ENCODE measurements around the gene ASAP2.

DNA sequence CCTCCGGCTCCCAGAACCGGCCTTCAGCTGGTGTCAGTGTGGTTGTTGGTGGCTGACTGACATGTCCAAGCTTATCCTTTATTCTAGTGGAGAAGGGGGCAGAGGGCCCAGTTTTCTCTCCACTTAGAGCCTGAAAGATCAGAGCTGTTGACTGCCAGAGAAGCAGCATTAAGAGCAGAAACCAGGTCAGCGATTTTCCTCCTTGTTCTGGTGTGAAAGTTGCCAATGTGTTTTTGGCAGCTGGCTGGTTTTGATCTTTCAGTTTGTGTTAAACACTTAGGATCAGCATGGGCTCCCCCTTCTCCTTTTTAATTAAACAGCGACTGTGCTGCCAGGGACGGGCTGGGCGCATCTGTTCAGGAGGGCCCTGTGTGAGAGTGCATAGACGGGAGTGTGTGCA is 100.9 kb downstream of the ASAP2 start:
- TF ChIP-seq, protein P1, sequence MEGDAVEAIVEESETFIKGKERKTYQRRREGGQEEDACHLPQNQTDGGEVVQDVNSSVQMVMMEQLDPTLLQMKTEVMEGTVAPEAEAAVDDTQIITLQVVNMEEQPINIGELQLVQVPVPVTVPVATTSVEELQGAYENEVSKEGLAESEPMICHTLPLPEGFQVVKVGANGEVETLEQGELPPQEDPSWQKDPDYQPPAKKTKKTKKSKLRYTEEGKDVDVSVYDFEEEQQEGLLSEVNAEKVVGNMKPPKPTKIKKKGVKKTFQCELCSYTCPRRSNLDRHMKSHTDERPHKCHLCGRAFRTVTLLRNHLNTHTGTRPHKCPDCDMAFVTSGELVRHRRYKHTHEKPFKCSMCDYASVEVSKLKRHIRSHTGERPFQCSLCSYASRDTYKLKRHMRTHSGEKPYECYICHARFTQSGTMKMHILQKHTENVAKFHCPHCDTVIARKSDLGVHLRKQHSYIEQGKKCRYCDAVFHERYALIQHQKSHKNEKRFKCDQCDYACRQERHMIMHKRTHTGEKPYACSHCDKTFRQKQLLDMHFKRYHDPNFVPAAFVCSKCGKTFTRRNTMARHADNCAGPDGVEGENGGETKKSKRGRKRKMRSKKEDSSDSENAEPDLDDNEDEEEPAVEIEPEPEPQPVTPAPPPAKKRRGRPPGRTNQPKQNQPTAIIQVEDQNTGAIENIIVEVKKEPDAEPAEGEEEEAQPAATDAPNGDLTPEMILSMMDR (IDR thresholded peaks at IDR 0.05; ENCODE audit: poor library complexity, severe bottlenecking), result no peak
- no peak for TF ChIP-seq POLR2AphosphoS5 (IDR thresholded peaks at IDR 0.05)
- no peak for TF ChIP-seq MXI1 (conservative IDR thresholded peaks at IDR 0.05; ENCODE audit: poor library complexity, severe bottlenecking)
- TF ChIP-seq, protein P2, sequence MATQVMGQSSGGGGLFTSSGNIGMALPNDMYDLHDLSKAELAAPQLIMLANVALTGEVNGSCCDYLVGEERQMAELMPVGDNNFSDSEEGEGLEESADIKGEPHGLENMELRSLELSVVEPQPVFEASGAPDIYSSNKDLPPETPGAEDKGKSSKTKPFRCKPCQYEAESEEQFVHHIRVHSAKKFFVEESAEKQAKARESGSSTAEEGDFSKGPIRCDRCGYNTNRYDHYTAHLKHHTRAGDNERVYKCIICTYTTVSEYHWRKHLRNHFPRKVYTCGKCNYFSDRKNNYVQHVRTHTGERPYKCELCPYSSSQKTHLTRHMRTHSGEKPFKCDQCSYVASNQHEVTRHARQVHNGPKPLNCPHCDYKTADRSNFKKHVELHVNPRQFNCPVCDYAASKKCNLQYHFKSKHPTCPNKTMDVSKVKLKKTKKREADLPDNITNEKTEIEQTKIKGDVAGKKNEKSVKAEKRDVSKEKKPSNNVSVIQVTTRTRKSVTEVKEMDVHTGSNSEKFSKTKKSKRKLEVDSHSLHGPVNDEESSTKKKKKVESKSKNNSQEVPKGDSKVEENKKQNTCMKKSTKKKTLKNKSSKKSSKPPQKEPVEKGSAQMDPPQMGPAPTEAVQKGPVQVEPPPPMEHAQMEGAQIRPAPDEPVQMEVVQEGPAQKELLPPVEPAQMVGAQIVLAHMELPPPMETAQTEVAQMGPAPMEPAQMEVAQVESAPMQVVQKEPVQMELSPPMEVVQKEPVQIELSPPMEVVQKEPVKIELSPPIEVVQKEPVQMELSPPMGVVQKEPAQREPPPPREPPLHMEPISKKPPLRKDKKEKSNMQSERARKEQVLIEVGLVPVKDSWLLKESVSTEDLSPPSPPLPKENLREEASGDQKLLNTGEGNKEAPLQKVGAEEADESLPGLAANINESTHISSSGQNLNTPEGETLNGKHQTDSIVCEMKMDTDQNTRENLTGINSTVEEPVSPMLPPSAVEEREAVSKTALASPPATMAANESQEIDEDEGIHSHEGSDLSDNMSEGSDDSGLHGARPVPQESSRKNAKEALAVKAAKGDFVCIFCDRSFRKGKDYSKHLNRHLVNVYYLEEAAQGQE (IDR thresholded peaks at IDR 0.05; ENCODE audit: borderline replicate concordance), result no peak
- TF ChIP-seq TAF1 (IDR thresholded peaks at IDR 0.05; ENCODE audit: low read depth), result no peak
- no peak for TF ChIP-seq EP300 (conservative IDR thresholded peaks at IDR 0.05; ENCODE audit: poor library complexity, severe bottlenecking)
- no peak for TF ChIP-seq EZH2 (IDR thresholded peaks at IDR 0.05; ENCODE audit: borderline replicate concordance, insufficient read depth, low read length, poor library complexity, severe bottlenecking)
- TF ChIP-seq RAD21 (conservative IDR thresholded peaks at IDR 0.05), result no peak
